Cerebellar cortex (tissue), 1 donor: Measurements from ENCODE around the gene TMC6.
A peak's percentile ranks its signal among the peaks of the same experiment; 100 is the strongest.
"Not testable (repeated sequence)": the region's sequence is repeated elsewhere in the genome, so short reads cannot be mapped to it uniquely, and the experiment has no call there.

Experiments
- DNase-seq: peaks from one replicate; pipeline ENCODE4 v3.0.0-alpha.2; 2015; ENCODE audit warnings: low spot score

Gene TMC6

GRCh38 chr17:78154903-78155811, 26.6 kb upstream of the TMC6 start:
- no peak for DNase-seq

GRCh38 chr17:78151514-78152008, 23.0 kb upstream of the TMC6 start:
- DNase-seq = no peak

GRCh38 chr17:78148286-78149016, 19.9 kb upstream of the TMC6 start:
- no peak for DNase-seq

- no peak for DNase-seq
These were observed 18.9 kb upstream of the TMC6 start for GRCh38 chr17:78147315-78147998.

- DNase-seq = no peak
These were observed 18.3 kb upstream of the TMC6 start for GRCh38 chr17:78146881-78147280.

GRCh38 chr17:78146471-78146869, 17.9 kb upstream of the TMC6 start:
- no peak for DNase-seq

GRCh38 chr17:78144736-78145641, 16.4 kb upstream of the TMC6 start:
- no peak for DNase-seq

- DNase-seq = no peak
These were observed 15.7 kb upstream of the TMC6 start for GRCh38 chr17:78144147-78144719.

- no peak for DNase-seq
These were observed 14.9 kb upstream of the TMC6 start for GRCh38 chr17:78143214-78144146.

GRCh38 chr17:78142119-78142861, 13.7 kb upstream of the TMC6 start:
- no peak for DNase-seq

GRCh38 chr17:78141437-78142118, 13.0 kb upstream of the TMC6 start:
- DNase-seq = no peak

GRCh38 chr17:78140169-78141051, 11.9 kb upstream of the TMC6 start:
- DNase-seq = peak; percentile 88

- DNase-seq = not testable (repeated sequence)
These were observed 11.3 kb upstream of the TMC6 start for GRCh38 chr17:78139861-78140168.

- no peak for DNase-seq
These were observed 9.9 kb upstream of the TMC6 start for GRCh38 chr17:78138204-78139060.

- DNase-seq = no peak
These were observed 9.0 kb upstream of the TMC6 start for GRCh38 chr17:78137392-78138203.
